SK-N-SH (cell line): ENCODE data around the gene SLC29A1. TPM values are rescaled to one million over a fixed set of nuclear protein-coding genes. Genes with fewer than 3 reads are reported as not detected.

ENCODE experiments used
- CTCF ChIA-PET: fragments of 300-600, 350-600 bp; formaldehyde crosslinking; extraction: SDS; loops from one replicate; lab custom pipeline; 2021; lab: Yijun Ruan, JAX
- POLR2A ChIA-PET: fragments of 350-600 bp; sonication (Branson Sonifier 250); formaldehyde crosslinking; extraction: SDS; loops from one replicate; lab custom pipeline; 2020; ENCODE audit warnings: antibody characterized with exemption, inconsistent platforms; lab: Yijun Ruan, JAX
- DNase-seq: peaks from one replicate; pipeline ENCODE4 v3.0.0; 2012
- H2AFZ ChIP-seq: fragments of 200-600 bp; sonication (generic); 2 replicates; pipeline ENCODE4 v1.8.1; 2016; ENCODE audit warnings: antibody characterized with exemption, mild to moderate bottlenecking, low read depth
- H3F3A ChIP-seq: fragments of 200-600 bp; sonication (generic); replicated peaks from 2 replicates; pipeline ENCODE3; 2016; ENCODE audit warnings: antibody characterized with exemption, mild to moderate bottlenecking; ENCODE audit not compliant: insufficient read depth
- H3K27ac ChIP-seq, 2 experiments: fragments of 200-500 bp in 1 of 2; fragments of 200-600 bp in 1 of 2; sonication (Bioruptor generic) in 1 of 2; sonication (generic), shearing (Covaris generic) in 1 of 2; 2 replicates each; pipeline versions ENCODE4 v1.5.1 to v1.6.1; 2014 to 2016; ENCODE audit warnings: low read depth in 2 of 2, inconsistent platforms in 1 of 2, low read length in 1 of 2, mild to moderate bottlenecking in 1 of 2, mixed read lengths in 1 of 2
- H3K27me3 ChIP-seq: fragments of 200-600 bp; sonication (generic), shearing (Covaris generic); 2 replicates; pipeline ENCODE4 v1.6.1; 2016; ENCODE audit warnings: mixed run types; ENCODE audit not compliant: insufficient read depth
- H3K36me3 ChIP-seq, 2 experiments: fragments of 200-500 bp in 1 of 2; fragments of 200-600 bp in 1 of 2; sonication (Bioruptor generic) in 1 of 2; sonication (generic) in 1 of 2; replicated peaks in 1 of 2; 2 replicates each; pipeline versions ENCODE3 to v1.5.1; 2014 to 2016; ENCODE audit warnings: low read length in 1 of 2, mild to moderate bottlenecking in 1 of 2; ENCODE audit not compliant: insufficient read depth in 2 of 2, control insufficient read depth in 1 of 2
- H3K4me1 ChIP-seq, 2 experiments: fragments of 200-500 bp in 1 of 2; fragments of 200-600 bp in 1 of 2; sonication (Bioruptor generic) in 1 of 2; sonication (generic), shearing (Covaris generic) in 1 of 2; 2 replicates each; pipeline versions ENCODE4 v1.5.1 to v1.6.1; 2014 to 2016; ENCODE audit warnings: low read depth in 1 of 2, low read length in 1 of 2, mixed run types in 1 of 2; ENCODE audit not compliant: insufficient read depth in 2 of 2, control insufficient read depth in 1 of 2
- H3K4me2 ChIP-seq: fragments of 200-600 bp; sonication (generic), shearing (Covaris generic); 2 replicates; pipeline ENCODE4 v1.6.1; 2017; ENCODE audit warnings: mixed run types
- H3K4me3 ChIP-seq, 2 experiments: fragments of 200-500 bp in 1 of 2; fragments of 200-600 bp in 1 of 2; sonication (Bioruptor generic) in 1 of 2; sonication (generic), shearing (Covaris generic) in 1 of 2; 2 replicates each; pipeline versions ENCODE4 v1.5.1 to v1.8.1; 2014 to 2016; ENCODE audit warnings: low read depth in 2 of 2, inconsistent platforms in 1 of 2, low read length in 1 of 2, mild to moderate bottlenecking in 1 of 2, mixed read lengths in 1 of 2, moderate library complexity in 1 of 2
- H3K79me2 ChIP-seq: fragments of 200-600 bp; sonication (generic); 2 replicates; pipeline ENCODE4 v1.8.1; 2017; ENCODE audit warnings: mild to moderate bottlenecking; ENCODE audit not compliant: insufficient read depth
- H3K9ac ChIP-seq: fragments of 200-600 bp; sonication (generic); 2 replicates; pipeline ENCODE4 v1.6.1; 2017; ENCODE audit warnings: mixed run types
- H3K9me2 ChIP-seq: fragments of 200-600 bp; sonication (generic); 2 replicates; pipeline ENCODE4 v1.6.1; 2017; ENCODE audit warnings: mixed run types
- H3K9me3 ChIP-seq: fragments of 200-600 bp; sonication (generic); 2 replicates; pipeline ENCODE4 v1.6.1; 2017; ENCODE audit warnings: mixed run types, mild to moderate bottlenecking, moderate library complexity
- H4K20me1 ChIP-seq: fragments of 200-600 bp; sonication (generic); 2 replicates; pipeline ENCODE4 v1.6.1; 2017; ENCODE audit warnings: mild to moderate bottlenecking, mixed run types; ENCODE audit not compliant: insufficient read depth
- CHD2 ChIP-seq: fragments of 150-350 bp; IDR thresholded peaks from 2 replicates; pipeline ENCODE4 v1.6.1; 2018; ENCODE audit warnings: low read length; ENCODE audit not compliant: partially characterized antibody
- ELF1 ChIP-seq: IDR thresholded peaks from 2 replicates; pipeline ENCODE4 v1.4.0; 2012
- EP300 ChIP-seq, 2 experiments: IDR thresholded peaks; 2 replicates each; pipeline versions ENCODE4 v1.4.0 to v1.6.1; 2012; ENCODE audit warnings: borderline replicate concordance in 1 of 2, low read depth in 1 of 2, low read length in 1 of 2
- FOSL2 ChIP-seq: IDR thresholded peaks from 2 replicates; pipeline ENCODE4 v1.4.0; 2012; ENCODE audit warnings: low read depth, mild to moderate bottlenecking, moderate library complexity, borderline replicate concordance
- FOXJ3 ChIP-seq: sonication (generic); formaldehyde crosslinking; IDR thresholded peaks from 2 replicates; pipeline ENCODE4 v1.5.1; 2020; ENCODE audit warnings: mild to moderate bottlenecking, missing genetic modification reagents
- FOXM1 ChIP-seq: IDR thresholded peaks from 2 replicates; pipeline ENCODE4 v1.4.0; 2012; ENCODE audit warnings: low read depth, mild to moderate bottlenecking
- GABPA ChIP-seq: IDR thresholded peaks from 2 replicates; pipeline ENCODE4 v1.4.0; 2012; ENCODE audit warnings: low read depth, mild to moderate bottlenecking
- GATA2 ChIP-seq: sonication (generic); formaldehyde crosslinking; IDR thresholded peaks from 2 replicates; pipeline ENCODE4 v1.5.0; 2020; ENCODE audit warnings: mild to moderate bottlenecking, missing genetic modification reagents
- JUND ChIP-seq: IDR thresholded peaks from 2 replicates; pipeline ENCODE4 v1.4.0; 2012
- MEF2A ChIP-seq: IDR thresholded peaks from 2 replicates; pipeline ENCODE4 v1.4.0; 2012; ENCODE audit warnings: low read depth, borderline replicate concordance
- MXI1 ChIP-seq: IDR thresholded peaks from 2 replicates; pipeline ENCODE4 v1.6.1; 2012; ENCODE audit warnings: mild to moderate bottlenecking, low read depth, low read length, improper control_type of control experiment
- NRF1 ChIP-seq: IDR thresholded peaks from 2 replicates; pipeline ENCODE4 v1.6.1; 2012; ENCODE audit warnings: low read depth, mild to moderate bottlenecking, low read length
- RAD21 ChIP-seq: IDR thresholded peaks from 2 replicates; pipeline ENCODE4 v1.6.1; 2012; ENCODE audit warnings: mild to moderate bottlenecking, low read length
- RFX5 ChIP-seq: IDR thresholded peaks from 2 replicates; pipeline ENCODE4 v1.6.1; 2012; ENCODE audit warnings: mild to moderate bottlenecking, improper control_type of control experiment, low read length
- RXRA ChIP-seq: IDR thresholded peaks from 2 replicates; pipeline ENCODE4 v1.4.0; 2012; ENCODE audit warnings: low read depth, mild to moderate bottlenecking, borderline replicate concordance
- SIN3A ChIP-seq: IDR thresholded peaks from 2 replicates; pipeline ENCODE4 v1.6.1; 2012; ENCODE audit warnings: low read depth, mild to moderate bottlenecking, low read length, moderate library complexity, borderline replicate concordance
- SMC3 ChIP-seq: IDR thresholded peaks from 2 replicates; pipeline ENCODE4 v1.6.1; 2012; ENCODE audit warnings: low read depth, low read length, improper control_type of control experiment
- TAF1 ChIP-seq: IDR thresholded peaks from 2 replicates; pipeline ENCODE4 v1.6.1; 2012; ENCODE audit warnings: low read depth, mild to moderate bottlenecking, low read length, moderate library complexity, borderline replicate concordance
- TCF12 ChIP-seq: IDR thresholded peaks from 2 replicates; pipeline ENCODE4 v1.4.0; 2012
- TEAD4 ChIP-seq: IDR thresholded peaks from 2 replicates; pipeline ENCODE4 v1.4.0; 2012; ENCODE audit warnings: mild to moderate bottlenecking, borderline replicate concordance; ENCODE audit not compliant: insufficient read depth
- YY1 ChIP-seq: IDR thresholded peaks from 2 replicates; pipeline ENCODE4 v1.4.0; 2012; ENCODE audit warnings: low read depth, mild to moderate bottlenecking
- WGBS: methylation state at CpG from one replicate; pipeline ENCODE4 v1.1.6; 2017; ENCODE audit warnings: low lambda C conversion rate; 5-methylcytosine and 5-hydroxymethylcytosine counted together
- polyA plus RNA-seq, 3 experiments: library from polyadenylated mRNA; depleted of rRNA; stranded (reverse); fragments of >200 nt; gene quantifications; 2 replicates each; pipeline ENCODE4 v1.2.3, GENCODE V29; 2012
- TF ChIP-seq, protein P1 (sequence below): IDR thresholded peaks from 2 replicates; pipeline ENCODE4; 2012
- TF ChIP-seq, protein P2 (sequence below): fragments of 150-350 bp; IDR thresholded peaks from 2 replicates; pipeline ENCODE4 v1.6.1; 2016; ENCODE audit warnings: mild to moderate bottlenecking, low read depth, low read length
- TF ChIP-seq, protein P3 (sequence below): fragments of 200-600 bp; sonication (generic); IDR thresholded peaks from 2 replicates; pipeline ENCODE4 v1.6.1; 2017; ENCODE audit warnings: antibody characterized with exemption, mild to moderate bottlenecking, moderate library complexity

The SLC29A1 gene
- polyA plus RNA-seq, 1 of the 3 experiments (the other 2 are of a cell fraction), result 44.5 TPM

DNA sequence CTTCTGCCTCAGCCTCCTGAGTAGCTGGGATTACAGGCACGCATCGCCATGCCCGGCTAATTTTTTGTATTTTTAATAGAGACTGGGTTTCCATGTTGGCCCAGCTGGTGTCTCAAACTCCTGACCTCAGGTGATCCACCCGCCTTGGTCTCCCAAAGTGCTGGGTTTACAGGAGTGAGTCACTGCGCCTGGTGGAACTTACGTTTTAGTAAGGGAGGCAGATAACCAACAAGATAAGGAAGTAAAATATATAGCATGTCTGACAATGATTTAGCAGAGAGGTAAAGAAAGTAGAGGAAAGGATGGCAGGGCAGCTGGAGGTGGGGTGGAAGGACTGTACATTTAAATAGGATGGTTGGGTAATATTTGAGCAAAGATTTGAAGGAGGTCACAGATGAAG is 19.4 kb upstream of the SLC29A1 start:
- Histone ChIP-seq H3K9ac (no peak overlapping the region), H3K9me3 (no peaks in the 10 kb centered on the region), H3K4me3 (no peak overlapping the region), H3K79me2 (no peaks in the 10 kb centered on the region), H3K27me3 (no peaks in the 10 kb centered on the region), H2AFZ (no peak overlapping the region), H3K36me3 (no peaks in the 10 kb centered on the region), H3K4me1 (peaks cover 0 to 2% of the 10 kb centered on the region in 2 experiments; a peak in 1 of 4 replicates), H4K20me1 (no peaks in the 10 kb centered on the region), H3K9me2 (no peaks in the 10 kb centered on the region), H3K4me2 (no peak overlapping the region), H3F3A (no peaks in the 10 kb centered on the region), H3K27ac (no peak overlapping the region)
- WGBS, result 81% methylated on average over 6 of the region's 6 CpGs
- no peak for DNase-seq
- TF ChIP-seq TCF12, result no peak
- no peak for TF ChIP-seq EP300 (IDR thresholded peaks at IDR 0.05; ENCODE audit: borderline replicate concordance in 1 of 2, low read depth in 1 of 2, low read length in 1 of 2)
- TF ChIP-seq ELF1, result no peak
- no peak for TF ChIP-seq MEF2A
- TF ChIP-seq FOXJ3, result no peak
- no peak for TF ChIP-seq MXI1
- no peak for TF ChIP-seq RAD21
- TF ChIP-seq YY1, result no peak
- TF ChIP-seq FOXM1, result no peak
- no peak for TF ChIP-seq TEAD4
- no peak for TF ChIP-seq RFX5
- TF ChIP-seq, protein P1, sequence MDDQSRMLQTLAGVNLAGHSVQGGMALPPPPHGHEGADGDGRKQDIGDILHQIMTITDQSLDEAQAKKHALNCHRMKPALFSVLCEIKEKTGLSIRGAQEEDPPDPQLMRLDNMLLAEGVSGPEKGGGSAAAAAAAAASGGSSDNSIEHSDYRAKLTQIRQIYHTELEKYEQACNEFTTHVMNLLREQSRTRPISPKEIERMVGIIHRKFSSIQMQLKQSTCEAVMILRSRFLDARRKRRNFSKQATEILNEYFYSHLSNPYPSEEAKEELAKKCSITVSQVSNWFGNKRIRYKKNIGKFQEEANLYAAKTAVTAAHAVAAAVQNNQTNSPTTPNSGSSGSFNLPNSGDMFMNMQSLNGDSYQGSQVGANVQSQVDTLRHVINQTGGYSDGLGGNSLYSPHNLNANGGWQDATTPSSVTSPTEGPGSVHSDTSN, result no peak
- TF ChIP-seq RXRA, result no peak
- TF ChIP-seq, protein P2, sequence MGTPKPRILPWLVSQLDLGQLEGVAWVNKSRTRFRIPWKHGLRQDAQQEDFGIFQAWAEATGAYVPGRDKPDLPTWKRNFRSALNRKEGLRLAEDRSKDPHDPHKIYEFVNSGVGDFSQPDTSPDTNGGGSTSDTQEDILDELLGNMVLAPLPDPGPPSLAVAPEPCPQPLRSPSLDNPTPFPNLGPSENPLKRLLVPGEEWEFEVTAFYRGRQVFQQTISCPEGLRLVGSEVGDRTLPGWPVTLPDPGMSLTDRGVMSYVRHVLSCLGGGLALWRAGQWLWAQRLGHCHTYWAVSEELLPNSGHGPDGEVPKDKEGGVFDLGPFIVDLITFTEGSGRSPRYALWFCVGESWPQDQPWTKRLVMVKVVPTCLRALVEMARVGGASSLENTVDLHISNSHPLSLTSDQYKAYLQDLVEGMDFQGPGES, result no peak
- TF ChIP-seq GATA2 (CRISPR knock-in tag), result no peak
- TF ChIP-seq NRF1, result no peak
- TF ChIP-seq JUND, result no peak
- no peak for TF ChIP-seq SMC3
- no peak for TF ChIP-seq FOSL2
- no peak for TF ChIP-seq TAF1
- ChIA-PET CTCF (interaction anchor here (1.2 to 2.3 kb wide), 3 partner anchors 15 to 31 kb away, joined by 3 to 10 read pairs (median 6); no protein-coding TSS in a partner anchor), POLR2A (no interaction called here)

DNA sequence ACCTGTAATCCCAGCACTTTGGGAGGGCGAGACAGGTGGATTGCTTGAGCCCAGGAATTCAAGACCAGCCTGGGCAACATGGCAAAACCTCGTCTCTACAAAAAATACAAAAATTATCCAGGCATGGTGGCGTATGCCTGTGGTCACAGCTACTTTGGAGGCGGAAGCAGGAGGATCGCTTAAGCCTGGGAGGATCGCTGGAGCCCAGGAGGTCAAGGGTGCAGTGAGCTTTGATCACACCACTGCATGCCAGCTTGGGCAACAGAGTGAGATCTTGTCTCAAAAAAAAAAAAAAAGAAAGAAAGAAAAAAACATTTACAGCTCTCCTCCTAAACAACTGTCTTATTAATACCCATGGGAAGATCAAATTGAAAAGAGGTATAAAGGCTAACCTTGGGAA is 15.4 kb upstream of the SLC29A1 start:
- no peak for DNase-seq
- Histone ChIP-seq H3K9ac (no peak overlapping the region), H3K4me1 (no peaks in the 10 kb centered on the region), H3K4me3 (no peak overlapping the region), H3K27ac (no peak overlapping the region), H3K9me2 (no peaks in the 10 kb centered on the region), H3K36me3 (no peaks in the 10 kb centered on the region), H3K27me3 (no peaks in the 10 kb centered on the region), H3K4me2 (no peak overlapping the region), H2AFZ (no peak overlapping the region), H3K9me3 (no peaks in the 10 kb centered on the region), H3F3A (no peaks in the 10 kb centered on the region), H4K20me1 (no peaks in the 10 kb centered on the region), H3K79me2 (no peaks in the 10 kb centered on the region)
- WGBS, result 75% methylated on average over 6 of the region's 6 CpGs
- TF ChIP-seq CHD2, result no peak
- TF ChIP-seq FOSL2, result no peak
- no peak for TF ChIP-seq FOXJ3
- TF ChIP-seq, protein P3, sequence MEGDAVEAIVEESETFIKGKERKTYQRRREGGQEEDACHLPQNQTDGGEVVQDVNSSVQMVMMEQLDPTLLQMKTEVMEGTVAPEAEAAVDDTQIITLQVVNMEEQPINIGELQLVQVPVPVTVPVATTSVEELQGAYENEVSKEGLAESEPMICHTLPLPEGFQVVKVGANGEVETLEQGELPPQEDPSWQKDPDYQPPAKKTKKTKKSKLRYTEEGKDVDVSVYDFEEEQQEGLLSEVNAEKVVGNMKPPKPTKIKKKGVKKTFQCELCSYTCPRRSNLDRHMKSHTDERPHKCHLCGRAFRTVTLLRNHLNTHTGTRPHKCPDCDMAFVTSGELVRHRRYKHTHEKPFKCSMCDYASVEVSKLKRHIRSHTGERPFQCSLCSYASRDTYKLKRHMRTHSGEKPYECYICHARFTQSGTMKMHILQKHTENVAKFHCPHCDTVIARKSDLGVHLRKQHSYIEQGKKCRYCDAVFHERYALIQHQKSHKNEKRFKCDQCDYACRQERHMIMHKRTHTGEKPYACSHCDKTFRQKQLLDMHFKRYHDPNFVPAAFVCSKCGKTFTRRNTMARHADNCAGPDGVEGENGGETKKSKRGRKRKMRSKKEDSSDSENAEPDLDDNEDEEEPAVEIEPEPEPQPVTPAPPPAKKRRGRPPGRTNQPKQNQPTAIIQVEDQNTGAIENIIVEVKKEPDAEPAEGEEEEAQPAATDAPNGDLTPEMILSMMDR, result no peak
- TF ChIP-seq, protein P2, result no peak
- no peak for TF ChIP-seq RAD21
- no peak for TF ChIP-seq TAF1
- TF ChIP-seq, protein P1, result no peak
- TF ChIP-seq GABPA, result no peak
- no peak for TF ChIP-seq NRF1
- no peak for TF ChIP-seq SIN3A
- TF ChIP-seq TCF12, result no peak
- POLR2A ChIA-PET, result no interaction called here
- CTCF ChIA-PET, result interaction anchor here (2.3 to 8.0 kb wide), 2 partner anchors 28 to 35 kb away, joined by 10 to 43 read pairs; no protein-coding TSS in a partner anchor
